ENCODE measurements around the gene TRIM26. TPM values are rescaled to one million over a fixed set of nuclear protein-coding genes. Genes with fewer than 3 reads are reported as not detected.

The TRIM26 gene
- total RNA-seq, 4 donors from 2014 or later = 22.8 to 30.9 (median 25.1) TPM

DNA sequence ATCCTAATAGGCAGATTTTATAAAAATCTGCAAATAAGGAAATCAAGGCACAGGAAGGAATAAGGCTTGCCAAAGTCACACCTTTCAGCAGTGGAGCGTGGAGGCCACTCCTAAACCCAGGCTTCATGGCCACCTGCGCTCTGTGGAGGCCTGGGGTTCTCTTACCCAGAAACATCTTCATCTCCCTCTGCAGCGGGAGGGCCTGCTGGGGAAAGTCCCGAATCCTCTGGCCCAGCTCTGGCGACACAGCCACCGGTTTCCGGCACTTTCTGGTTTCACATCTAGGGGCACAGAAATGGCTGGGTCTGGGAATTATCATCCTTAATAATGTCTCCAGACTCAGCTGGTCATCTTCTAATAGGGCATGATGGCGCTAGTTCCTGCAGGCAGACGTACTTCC, 56.4 kb downstream of the TRIM26 start:
- Histone ChIP-seq H3K4me1 (peaks cover 0 to 6% of the 10 kb centered on the region in 2 donors), H3K4me3 (no peak overlapping the region), H3K27me3 (peaks cover 0 to 14% (median 0%) of the 10 kb centered on the region in 3 donors), H3K9me3 (no peaks in the 10 kb centered on the region), H3K36me3 (no peaks in the 10 kb centered on the region), H3K27ac (no peak overlapping the region)
- in situ Hi-C loops (cut with MboI; ENCODE audit: low sequenced_read_pairs in 4 of 4) = loop anchor here in 1 of 4 donors (25.0 kb wide), 1 partner anchor 319 kb away; the partner anchor contains the start of gene HLA-G
- no peak for TF ChIP-seq CTCF (IDR thresholded peaks at IDR 0.05 in 4 of 5, conservative IDR thresholded peaks at IDR 0.05 in 1 of 5)
- no peak for TF ChIP-seq POLR2A (IDR thresholded peaks at IDR 0.05)
- ATAC-seq (no peak), DNase-seq (no peak)
- intact Hi-C loops (cut with DNase I; ENCODE audit: low total_unique reads) = no loop called here

GRCh38 chr6:30156262-30156599, 57.0 kb downstream of the TRIM26 start:
- DNase-seq = peak; percentile 8 to 19
- no peak overlapping the region for H3K27ac ChIP-seq
- H3K9me3 ChIP-seq = no peaks in the 10 kb centered on the region
- in situ Hi-C loops (cut with MboI; ENCODE audit: low sequenced_read_pairs in 4 of 4) (loop anchor here in 1 of 4 donors (25.0 kb wide), 1 partner anchor 319 kb away; the partner anchor contains the start of gene HLA-G), intact Hi-C loops (cut with DNase I; ENCODE audit: low total_unique reads) (no loop called here)
- no peak for ATAC-seq
- H3K4me1 ChIP-seq = peaks cover 0 to 6% of the 10 kb centered on the region in 2 donors
- TF ChIP-seq CTCF (IDR thresholded peaks at IDR 0.05 in 4 of 5, conservative IDR thresholded peaks at IDR 0.05 in 1 of 5) (no peak), POLR2A (IDR thresholded peaks at IDR 0.05) (no peak)
- no peak overlapping the region for H3K4me3 ChIP-seq
- peaks cover 0 to 14% (median 0%) of the 10 kb centered on the region in 3 donors for H3K27me3 ChIP-seq
- no peaks in the 10 kb centered on the region for H3K36me3 ChIP-seq

DNA sequence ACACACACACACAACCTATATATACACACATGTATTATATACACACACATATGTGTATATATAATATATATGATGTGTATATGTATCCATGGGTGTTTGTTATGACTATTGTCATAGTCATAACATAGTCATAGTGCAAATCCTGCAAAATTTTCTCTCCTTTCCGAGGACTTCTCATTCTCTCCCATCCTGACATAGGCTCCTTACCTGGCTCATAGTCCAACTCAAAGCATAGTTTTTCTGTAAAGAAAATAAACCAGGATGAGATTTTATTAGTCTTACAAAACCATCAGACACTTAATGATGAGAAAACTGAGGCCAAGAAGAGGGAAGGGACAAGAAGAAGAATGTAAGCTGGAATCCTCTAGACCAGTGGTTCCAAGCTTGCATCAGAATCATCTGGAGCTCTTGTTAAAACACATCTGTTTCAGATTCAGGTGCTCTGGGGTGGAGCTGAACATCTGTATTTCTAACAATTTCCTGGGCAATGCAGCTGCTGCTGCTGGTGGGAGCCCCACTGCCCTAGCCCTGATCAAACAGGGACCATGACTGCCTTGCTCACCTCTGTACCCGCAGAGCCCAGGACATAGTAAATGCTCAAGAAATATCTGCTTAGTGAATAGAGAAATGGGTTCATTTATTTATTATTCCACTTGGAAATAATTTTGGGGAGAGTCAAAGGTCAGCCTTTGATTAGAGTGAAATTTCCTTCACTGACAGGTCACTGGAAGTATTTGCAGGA, 57.5 kb downstream of the TRIM26 start:
- H3K27ac ChIP-seq = no peak overlapping the region
- ATAC-seq = no peak
- no peaks in the 10 kb centered on the region for H3K36me3 ChIP-seq
- in situ Hi-C loops (cut with MboI; ENCODE audit: low sequenced_read_pairs in 4 of 4) = loop anchor here in 1 of 4 donors (25.0 kb wide), 1 partner anchor 318 kb away; the partner anchor contains the start of gene HLA-G
- DNase-seq = no peak
- H3K9me3 ChIP-seq = no peaks in the 10 kb centered on the region
- H3K4me3 ChIP-seq = no peak overlapping the region
- peaks cover 0 to 14% (median 0%) of the 10 kb centered on the region in 3 donors for H3K27me3 ChIP-seq
- intact Hi-C loops (cut with DNase I; ENCODE audit: low total_unique reads) = no loop called here
- TF ChIP-seq POLR2A (IDR thresholded peaks at IDR 0.05) (no peak), CTCF (IDR thresholded peaks at IDR 0.05 in 4 of 5, conservative IDR thresholded peaks at IDR 0.05 in 1 of 5) (no peak)
- H3K4me1 ChIP-seq = peaks cover 0 to 6% of the 10 kb centered on the region in 2 donors

DNA sequence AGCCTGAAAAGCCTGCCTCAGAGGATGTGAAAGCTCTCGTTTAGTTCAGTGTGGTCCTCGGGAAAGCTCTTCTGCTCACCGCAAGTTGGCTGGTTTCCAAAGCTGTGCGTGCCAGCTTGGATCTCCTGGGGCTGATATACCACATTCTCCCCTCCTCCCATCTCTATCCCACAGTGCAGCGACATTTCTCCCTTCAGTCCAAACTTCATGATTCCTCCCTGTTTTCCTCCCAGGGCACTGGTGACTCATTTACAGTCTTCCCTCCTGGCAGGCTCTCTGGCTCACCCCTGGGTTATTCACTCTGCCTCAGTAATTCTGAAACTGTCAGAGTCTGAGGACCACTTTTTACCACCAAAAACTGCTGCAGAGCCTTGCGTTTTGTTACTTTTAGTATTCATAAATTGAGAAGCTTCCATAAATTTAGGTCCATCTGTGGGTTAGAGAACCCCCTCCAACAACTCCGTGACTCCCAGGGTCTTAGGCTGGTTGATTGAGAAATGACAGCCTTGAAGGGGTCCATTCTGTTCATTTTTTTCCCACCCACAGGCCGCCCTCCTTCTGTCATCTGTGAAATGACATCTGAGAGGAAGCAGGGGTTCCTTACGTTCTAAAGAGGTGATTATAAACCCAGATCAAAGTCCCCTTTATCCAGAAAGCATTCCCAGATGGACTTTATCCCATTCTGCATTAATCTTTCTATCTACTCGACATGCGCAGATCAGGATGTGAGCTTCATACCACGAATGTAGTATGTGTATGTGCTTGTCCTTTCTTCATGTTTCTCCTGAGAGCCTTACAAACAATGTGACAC, 58.3 kb downstream of the TRIM26 start:
- DNase-seq (no peak), ATAC-seq (no peak)
- H3K36me3 ChIP-seq = no peaks in the 10 kb centered on the region
- H3K27ac ChIP-seq = no peak overlapping the region
- H3K27me3 ChIP-seq = peaks cover 0 to 14% (median 0%) of the 10 kb centered on the region in 3 donors
- intact Hi-C loops (cut with DNase I; ENCODE audit: low total_unique reads) = no loop called here
- no peak overlapping the region for H3K4me3 ChIP-seq
- H3K9me3 ChIP-seq = no peaks in the 10 kb centered on the region
- in situ Hi-C loops (cut with MboI; ENCODE audit: low sequenced_read_pairs in 4 of 4) = loop anchor here in 1 of 4 donors (25.0 kb wide), 1 partner anchor 318 kb away; the partner anchor contains the start of gene HLA-G
- TF ChIP-seq POLR2A (IDR thresholded peaks at IDR 0.05) (no peak), CTCF (IDR thresholded peaks at IDR 0.05 in 4 of 5, conservative IDR thresholded peaks at IDR 0.05 in 1 of 5) (no peak)
- peaks cover 0 to 6% of the 10 kb centered on the region in 2 donors for H3K4me1 ChIP-seq

Measured in gastrocnemius medialis (tissue), 4 donors.